Liver (tissue), 9 donors: Measurements from ENCODE around the gene RNF182. TPM values are rescaled to one million over a fixed set of nuclear protein-coding genes. Genes with fewer than 3 reads are reported as not detected.
A peak's percentile ranks its signal among the peaks of the same experiment; 100 is the strongest.

Source experiments
- DNase-seq: peaks from one replicate; pipeline ENCODE4 v3.0.0-alpha.2; 2017; ENCODE audit warnings: low spot score
- H3K27ac ChIP-seq, 2 donors: one replicate each; pipeline ENCODE4 v1.7.0; 2013; ENCODE audit warnings: inconsistent platforms in 2 of 2, low read length in 2 of 2, control low read depth in 1 of 2, low read depth in 1 of 2, mild to moderate bottlenecking in 1 of 2
- H3K27me3 ChIP-seq, 4 donors: one replicate each; pipeline versions ENCODE4 v1.6.1 to v1.7.0; 2013; ENCODE audit warnings: low read length in 3 of 4, inconsistent platforms in 1 of 4, mild to moderate bottlenecking in 1 of 4, moderate library complexity in 1 of 4; ENCODE audit not compliant: control insufficient read depth in 4 of 4, insufficient read depth in 4 of 4
- H3K36me3 ChIP-seq, 4 donors: one replicate each; pipeline versions ENCODE4 v1.6.1 to v1.7.0; 2013; ENCODE audit warnings: low read length in 3 of 4, mild to moderate bottlenecking in 3 of 4, low read depth in 1 of 4, moderate library complexity in 1 of 4; ENCODE audit not compliant: control insufficient read depth in 4 of 4, insufficient read depth in 3 of 4
- H3K4me1 ChIP-seq, 4 donors: one replicate each; pipeline versions ENCODE4 v1.6.1 to v1.7.0; 2013; ENCODE audit warnings: low read length in 3 of 4, mild to moderate bottlenecking in 3 of 4, moderate library complexity in 1 of 4; ENCODE audit not compliant: control insufficient read depth in 4 of 4, insufficient read depth in 4 of 4
- H3K4me3 ChIP-seq, 3 donors: one replicate each; pipeline versions ENCODE4 v1.6.1 to v1.7.0; 2013; ENCODE audit warnings: low read length in 3 of 3, control low read depth in 1 of 3, low read depth in 1 of 3, mild to moderate bottlenecking in 1 of 3
- H3K9ac ChIP-seq, 2 donors: one replicate each; pipeline ENCODE4 v1.7.0; 2013; ENCODE audit warnings: low read length in 2 of 2, mild to moderate bottlenecking in 2 of 2, moderate library complexity in 2 of 2, control low read depth in 1 of 2, low read depth in 1 of 2
- H3K9me3 ChIP-seq, 4 donors: one replicate each; pipeline versions ENCODE4 v1.6.1 to v1.7.0; 2013; ENCODE audit warnings: low read length in 3 of 4; ENCODE audit not compliant: control insufficient read depth in 4 of 4
- ATF3 ChIP-seq: IDR thresholded peaks from 2 replicates; pipeline ENCODE4 v1.6.1; 2016; ENCODE audit warnings: antibody characterized with exemption
- CTCF ChIP-seq: fragments of 150-350 bp; IDR thresholded peaks from 2 replicates; pipeline ENCODE4 v1.5.1; 2017; ENCODE audit warnings: improper control_type of control experiment, low read depth, low read length; ENCODE audit not compliant: missing input control
- EGR1 ChIP-seq, 2 donors: IDR thresholded peaks; 2 replicates each; pipeline ENCODE4 v1.6.1; 2016 to 2018; ENCODE audit warnings: antibody characterized with exemption in 2 of 2, low read depth in 2 of 2
- FOXA1 ChIP-seq: IDR thresholded peaks from 2 replicates; pipeline ENCODE4 v1.6.1; 2016; ENCODE audit warnings: antibody characterized with exemption
- FOXA2 ChIP-seq: IDR thresholded peaks from 2 replicates; pipeline ENCODE4 v1.6.1; 2016; ENCODE audit warnings: antibody characterized with exemption
- GABPA ChIP-seq, 2 donors: IDR thresholded peaks in 1 of 2; conservative IDR thresholded peaks in 1 of 2; 2 replicates each; pipeline ENCODE4 v1.6.1; 2016; ENCODE audit warnings: antibody characterized with exemption in 2 of 2, mild to moderate bottlenecking in 1 of 2, moderate library complexity in 1 of 2
- HNF4A ChIP-seq, 2 donors: conservative IDR thresholded peaks; 2 replicates each; pipeline ENCODE4 v1.6.1; 2016; ENCODE audit warnings: antibody characterized with exemption in 2 of 2, mild to moderate bottlenecking in 2 of 2
- HNF4G ChIP-seq: IDR thresholded peaks from 2 replicates; pipeline ENCODE4 v1.6.1; 2016; ENCODE audit warnings: antibody characterized with exemption
- JUND ChIP-seq, 2 donors: IDR thresholded peaks; 2 replicates each; pipeline ENCODE4 v1.6.1; 2016; ENCODE audit warnings: antibody characterized with exemption in 2 of 2
- MAX ChIP-seq: IDR thresholded peaks from 2 replicates; pipeline ENCODE4 v1.6.1; 2016; ENCODE audit warnings: antibody characterized with exemption
- NR2F2 ChIP-seq: IDR thresholded peaks from 2 replicates; pipeline ENCODE4 v1.6.1; 2016; ENCODE audit warnings: antibody characterized with exemption
- RAD21 ChIP-seq, 2 donors: IDR thresholded peaks; 2 replicates each; pipeline ENCODE4 v1.6.1; 2016; ENCODE audit warnings: antibody characterized with exemption in 2 of 2, mild to moderate bottlenecking in 2 of 2
- REST ChIP-seq: IDR thresholded peaks from 2 replicates; pipeline ENCODE4 v1.6.1; 2016; ENCODE audit warnings: antibody characterized with exemption, mild to moderate bottlenecking
- RXRA ChIP-seq, 2 donors: IDR thresholded peaks; 2 replicates each; pipeline ENCODE4 v1.6.1; 2017 to 2018; ENCODE audit warnings: antibody characterized with exemption in 2 of 2, mild to moderate bottlenecking in 1 of 2
- SP1 ChIP-seq: IDR thresholded peaks from 2 replicates; pipeline ENCODE4 v1.6.1; 2018; ENCODE audit warnings: antibody characterized with exemption, mild to moderate bottlenecking
- TAF1 ChIP-seq: conservative IDR thresholded peaks from 2 replicates; pipeline ENCODE4 v1.6.1; 2016; ENCODE audit warnings: antibody characterized with exemption, mild to moderate bottlenecking
- YY1 ChIP-seq: IDR thresholded peaks from 2 replicates; pipeline ENCODE4 v1.6.1; 2016; ENCODE audit warnings: antibody characterized with exemption, mild to moderate bottlenecking
- ZBTB33 ChIP-seq: IDR thresholded peaks from 2 replicates; pipeline ENCODE4 v1.6.1; 2016; ENCODE audit warnings: antibody characterized with exemption
- WGBS: extraction: QIAGEN DNeasy Blood & Tissue Kit; methylation state at CpG from one replicate; pipeline ENCODE4 v1.1.7; 2013; 5-methylcytosine and 5-hydroxymethylcytosine counted together
- polyA plus RNA-seq, 2 donors: library from polyadenylated mRNA; stranded (reverse) in 1 of 2; unstranded in 1 of 2; fragments of 200-250 nt in 1 of 2; fragments of >200 nt in 1 of 2; fragmentation: Nextera tagmentation in 1 of 2; extraction: Ambion mirVana in 1 of 2; gene quantifications; one replicate each; pipeline versions ENCODE4 v1.2.1 to v1.2.3, GENCODE V29; 2013 to 2015
- total RNA-seq, 2 donors: library from RNA; depleted of rRNA; stranded (reverse); fragments of >200 nt; gene quantifications; one replicate each; pipeline ENCODE4 v1.2.3, GENCODE V29; 2014
- donor health status: healthy.
- donor health status: healthy.
- donor health status: healthy.
- donor health status: healthy.
- donor health status: healthy.

Gene RNF182
- 1 to 10 TPM in 1 of 2 donors, not detected in 1; 1.4 TPM for total RNA-seq
- not detected for polyA plus RNA-seq

GRCh38 chr6:13924949-13925881, at the start of gene RNF182:
Gene RNF182, plus strand, starts transcription at chr6:13924952. Its CDS starts 52,168 bp downstream, at chr6:13977120.
- DNase-seq = no peak
- no peak within 1 kb of the TSS for H3K9ac ChIP-seq
- WGBS = 4% methylated on average over 61 of the region's 65 CpGs
- H3K27me3 ChIP-seq = peaks cover 2 to 37% (median 19%) of the 10 kb centered on the region in 4 donors
- peak within 1 kb of the TSS in 1 of 3 donors; percentile 43 for H3K4me3 ChIP-seq
- H3K36me3 ChIP-seq = no peaks in the 10 kb centered on the region
- H3K27ac ChIP-seq = no peak within 1 kb of the TSS
- no peaks in the 10 kb centered on the region for H3K9me3 ChIP-seq
- TF ChIP-seq FOXA1 (no peak), RXRA (IDR thresholded peaks at IDR 0.05) (no peak), YY1 (no peak), RAD21 (IDR thresholded peaks at IDR 0.05) (no peak), ZBTB33 (no peak), NR2F2 (no peak)
- H3K4me1 ChIP-seq = peaks cover 2 to 12% (median 7%) of the 10 kb centered on the region in 4 donors

GRCh38 chr6:13877051-13877450, 47.7 kb upstream of the RNF182 start:
- TF ChIP-seq HNF4A (conservative IDR thresholded peaks at IDR 0.05) (no peak), GABPA (IDR thresholded peaks at IDR 0.05 in 1 of 2, conservative IDR thresholded peaks at IDR 0.05 in 1 of 2) (no peak), REST (no peak), YY1 (no peak), TAF1 (no peak), ZBTB33 (no peak), MAX (no peak), HNF4G (no peak), ATF3 (no peak), JUND (IDR thresholded peaks at IDR 0.05) (no peak), NR2F2 (no peak), CTCF (no peak), FOXA2 (no peak), EGR1 (IDR thresholded peaks at IDR 0.05; ENCODE audit: low read depth in 2 of 2) (no peak), FOXA1 (no peak), RXRA (IDR thresholded peaks at IDR 0.05) (no peak), SP1 (no peak)
- no peaks in the 10 kb centered on the region for H3K27me3 ChIP-seq
- no peaks in the 10 kb centered on the region for H3K36me3 ChIP-seq
- no peak overlapping the region for H3K4me3 ChIP-seq
- peaks cover 0 to 4% (median 0%) of the 10 kb centered on the region in 4 donors for H3K9me3 ChIP-seq
- H3K27ac ChIP-seq = no peak overlapping the region
- H3K9ac ChIP-seq = no peak overlapping the region
- H3K4me1 ChIP-seq = peaks cover 0 to 8% (median 6%) of the 10 kb centered on the region in 4 donors
- DNase-seq = no peak
